GM18517 (cell line): ENCODE measurements around the gene ACOT7.

ENCODE experiments used
- ATAC-seq: cut with Tn5 transposase; IDR thresholded peaks from one replicate; pipeline ENCODE4 v1.9.1; 2021; ENCODE audit warnings: mild to moderate bottlenecking, moderate library complexity; ENCODE audit not compliant: unreplicated experiment

ACOT7 gene

GRCh38 chr1:6273380-6273891 lies 120.1 kb downstream of the ACOT7 start:
- ATAC-seq: no peak

GRCh38 chr1:6272868-6273267 lies 120.7 kb downstream of the ACOT7 start:
- ATAC-seq: no peak

GRCh38 chr1:6272452-6272851 lies 121.1 kb downstream of the ACOT7 start:
- ATAC-seq: no peak

- ATAC-seq: no peak
These were observed 122.0 kb downstream of the ACOT7 start for GRCh38 chr1:6271554-6271953.

DNA sequence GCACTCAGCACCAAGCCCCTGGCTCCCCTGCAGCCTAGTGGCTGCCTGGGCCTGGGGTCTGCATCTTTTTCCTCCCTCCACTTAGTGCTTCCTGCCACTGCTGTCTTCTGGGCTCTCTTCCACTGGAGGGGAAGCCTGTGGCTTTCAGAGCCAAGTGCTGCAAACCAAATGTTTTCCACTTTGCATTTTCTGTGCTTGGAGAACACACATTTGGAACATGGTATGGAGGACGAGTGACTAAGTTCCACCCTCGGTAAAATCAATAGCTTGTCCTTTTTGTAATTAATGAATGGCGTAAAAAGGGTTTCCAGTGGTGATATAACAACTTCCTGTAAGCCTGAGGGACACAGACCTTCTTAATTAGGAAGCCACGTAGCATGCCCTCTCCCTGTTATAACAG lies 122.6 kb downstream of the ACOT7 start:
- ATAC-seq: no peak

DNA sequence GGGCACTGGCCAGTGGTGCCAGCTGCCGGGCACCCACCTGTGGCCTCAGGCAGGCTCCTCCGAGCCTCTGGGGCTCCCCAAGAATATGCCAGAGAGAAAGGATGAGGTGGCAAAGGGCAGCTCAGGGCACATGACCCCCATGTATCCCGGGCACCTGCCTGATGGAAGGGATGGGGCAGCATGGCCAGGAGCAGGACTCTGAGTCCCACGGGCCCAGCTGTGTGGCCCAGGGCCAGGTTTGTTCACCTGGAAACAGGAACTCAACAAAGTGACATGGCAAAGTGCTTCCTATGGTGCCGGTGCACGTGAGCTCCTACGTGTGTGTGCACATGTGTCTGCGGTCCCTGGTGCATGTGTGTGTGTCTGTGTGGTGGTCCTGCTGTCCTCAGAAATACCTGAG lies 123.2 kb downstream of the ACOT7 start:
- no peak for ATAC-seq

DNA sequence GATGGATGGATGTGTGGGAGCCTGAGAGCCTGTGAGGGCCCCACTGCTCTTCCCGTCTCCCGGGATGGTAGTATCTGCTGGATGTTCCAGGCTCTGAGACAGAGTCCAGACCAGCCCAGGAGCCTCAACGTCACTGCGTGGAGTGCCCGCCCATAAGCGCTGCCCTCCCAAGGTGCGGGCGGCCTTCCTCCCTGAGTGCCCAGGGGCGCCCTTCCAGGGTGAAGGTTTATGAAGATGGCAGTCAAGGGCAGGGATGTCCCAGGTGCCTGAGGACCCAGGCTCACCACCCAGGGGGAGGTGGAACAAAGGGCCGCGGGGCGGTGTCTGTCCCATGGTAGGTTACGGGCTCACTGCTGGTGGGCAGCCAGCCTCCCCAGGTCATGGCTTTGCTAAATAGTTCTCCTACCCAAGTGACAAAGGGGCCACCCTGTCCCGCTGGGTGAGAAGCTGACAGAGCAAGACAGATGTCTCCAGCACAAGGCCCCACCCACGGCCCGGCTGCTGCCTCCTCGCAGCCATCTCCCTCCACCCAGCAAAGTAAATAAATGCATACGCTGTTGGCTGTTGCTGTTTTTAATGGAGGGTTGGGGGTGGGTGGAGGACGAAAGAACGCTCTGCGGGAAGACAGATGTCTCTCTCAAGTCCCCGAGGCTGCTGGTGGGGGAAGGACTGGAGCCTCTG lies 123.7 kb downstream of the ACOT7 start:
- no peak for ATAC-seq

DNA sequence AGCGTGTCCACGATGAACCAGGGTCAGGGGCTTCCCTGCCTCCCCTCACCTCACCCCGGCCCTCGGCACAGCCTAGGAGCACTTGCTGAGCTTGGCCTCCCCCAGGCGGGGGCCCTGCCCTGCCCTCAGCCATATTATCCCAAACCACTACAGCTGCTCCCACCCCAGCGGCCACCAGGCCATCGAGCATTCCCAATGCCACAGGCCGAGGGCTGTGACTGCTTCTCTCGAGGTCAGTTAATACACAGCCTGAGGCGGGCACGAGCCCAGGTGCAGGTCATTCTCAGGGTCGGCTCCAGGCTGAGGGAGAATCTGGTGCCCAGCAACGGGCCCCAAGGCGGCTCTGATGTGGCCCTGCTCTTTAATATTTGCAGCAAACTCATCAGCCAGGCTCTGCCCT lies 124.3 kb downstream of the ACOT7 start:
- no peak for ATAC-seq

GRCh38 chr1:6268415-6268814 lies 125.2 kb downstream of the ACOT7 start:
- ATAC-seq: no peak

DNA sequence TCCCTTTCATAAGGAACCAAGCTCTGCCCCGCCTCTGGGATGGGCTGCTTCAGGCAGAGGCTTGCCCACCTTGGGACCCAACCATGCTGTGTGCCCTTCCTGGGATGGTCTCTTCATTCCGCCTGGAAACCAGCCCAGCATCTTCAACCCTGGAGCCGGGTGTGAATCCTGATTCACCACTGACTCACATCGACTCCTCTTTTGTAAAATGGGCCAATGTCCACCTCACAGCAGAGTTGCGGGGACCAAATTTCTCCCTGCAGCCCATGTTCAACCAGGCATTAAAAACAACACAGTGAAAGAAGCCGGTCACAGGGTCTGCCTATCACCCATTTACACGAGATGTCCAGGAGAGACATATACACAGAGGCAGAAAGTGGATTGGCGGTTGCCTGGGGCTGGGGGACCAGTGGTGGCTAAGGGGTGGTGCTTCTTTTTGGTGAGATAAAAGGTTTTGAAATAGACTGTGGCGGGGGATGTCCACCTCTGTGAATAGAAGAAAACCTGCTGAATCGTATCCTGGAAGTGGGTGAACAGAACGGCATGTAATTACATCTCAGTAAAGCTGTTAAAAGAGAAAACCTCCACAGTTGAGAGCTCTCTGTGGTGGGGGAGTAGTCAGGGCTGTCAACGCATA lies 125.8 kb downstream of the ACOT7 start:
- no peak for ATAC-seq

- ATAC-seq: no peak
These were observed 126.9 kb downstream of the ACOT7 start for GRCh38 chr1:6266641-6267040.

- no peak for ATAC-seq
These were observed 128.4 kb downstream of the ACOT7 start for GRCh38 chr1:6265151-6265550.

GRCh38 chr1:6263716-6264115 lies 129.9 kb downstream of the ACOT7 start:
- ATAC-seq: no peak

DNA sequence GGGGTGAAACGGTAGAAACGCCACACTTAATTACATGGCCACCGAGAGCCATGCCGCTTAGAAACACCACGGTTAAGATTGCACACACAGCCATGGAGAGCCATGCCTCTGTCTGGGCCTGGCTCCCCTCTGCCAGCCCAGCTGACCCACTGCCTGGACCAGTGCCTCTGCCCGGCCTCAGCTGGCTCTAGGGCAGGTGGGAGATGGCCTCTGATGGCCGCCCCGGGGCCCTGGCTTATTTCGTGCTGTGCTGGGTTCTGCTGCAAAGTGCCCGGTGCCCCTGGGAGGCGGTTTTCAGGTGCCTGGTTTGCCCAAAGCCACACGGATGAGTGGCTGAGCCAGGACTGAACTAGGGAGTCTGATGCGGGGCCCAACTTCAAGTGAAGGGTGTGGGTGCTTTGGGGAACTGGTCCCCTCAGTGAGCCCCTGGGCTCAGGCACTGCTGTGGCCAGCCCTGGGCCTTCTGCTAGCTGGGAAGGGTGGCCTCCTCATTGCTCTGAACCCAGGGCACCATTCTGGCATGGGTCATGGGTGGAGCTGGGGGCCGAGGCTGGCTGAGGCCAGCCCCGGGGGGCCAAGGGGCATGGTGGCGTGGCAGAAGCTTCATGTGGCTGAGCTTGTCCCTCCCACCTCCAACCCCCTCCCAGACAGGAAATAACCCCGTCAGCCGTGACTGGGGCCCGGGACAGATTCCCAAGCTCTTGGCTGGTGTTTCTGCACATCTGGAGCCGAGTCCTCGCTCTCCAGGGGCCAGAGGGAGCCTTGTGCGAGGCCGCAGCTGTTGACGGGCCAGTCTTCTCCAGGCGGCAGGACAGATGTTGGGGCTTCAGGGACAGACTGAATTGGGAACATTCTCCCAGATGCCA lies 130.8 kb downstream of the ACOT7 start:
- ATAC-seq: no peak

DNA sequence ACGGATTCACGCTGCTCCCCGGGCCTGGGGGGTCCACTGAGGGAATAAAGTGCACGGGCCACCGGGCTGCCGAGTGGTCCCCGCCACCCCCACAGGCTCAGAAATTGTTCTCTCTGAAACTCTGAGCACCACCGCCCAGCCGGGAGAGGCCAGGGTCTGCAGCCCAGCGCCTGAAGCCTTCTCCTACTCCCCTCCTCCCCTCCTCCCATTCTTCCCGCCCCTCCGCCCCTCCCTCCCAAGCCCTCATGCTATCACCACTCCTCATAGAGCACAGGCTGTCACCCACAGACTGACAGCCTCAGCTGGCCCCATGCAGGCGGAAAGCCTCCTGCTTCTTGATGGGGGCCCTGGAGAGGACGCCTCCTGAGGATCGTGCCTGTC lies 132.0 kb downstream of the ACOT7 start:
- no peak for ATAC-seq

DNA sequence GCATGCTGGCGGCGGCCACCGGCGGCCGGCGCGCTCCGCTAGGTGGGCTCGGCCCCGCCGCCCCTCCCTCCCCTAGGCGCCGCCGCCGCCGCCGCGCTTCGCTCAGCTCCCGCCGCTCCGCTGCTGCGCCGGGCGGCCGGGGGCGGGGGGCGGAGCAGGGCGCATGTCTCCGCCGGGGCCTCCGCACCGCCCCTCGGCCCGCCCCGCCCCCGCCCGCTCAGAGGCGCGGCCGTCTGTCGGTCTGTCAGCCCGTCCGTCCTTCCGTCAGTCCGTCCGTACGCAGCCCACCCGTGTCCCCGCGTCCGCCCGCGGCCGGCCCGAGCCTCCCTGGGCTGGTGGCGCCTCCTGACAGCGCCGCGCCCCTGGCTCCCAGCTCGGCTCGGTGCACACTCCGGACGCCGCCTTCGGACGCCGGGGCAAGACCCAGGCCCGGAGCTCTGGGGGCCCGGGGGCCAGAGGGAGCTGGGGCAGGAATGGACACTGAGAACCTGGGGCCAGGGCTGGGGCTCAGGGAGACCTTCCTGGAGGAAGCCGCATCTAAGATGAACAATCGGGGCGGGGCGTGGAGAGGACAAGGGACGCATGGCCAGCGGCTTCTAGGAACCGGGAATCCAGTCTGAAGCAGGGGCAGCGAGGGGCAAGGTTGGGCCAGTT lies 132.5 kb downstream of the ACOT7 start, which contains the start of gene GPR153:
TSS of gene GPR153 (minus strand) at position 138 of the 654 bp plus-strand sequence. CDS start 6,193 bp downstream, outside the sequence.
- ATAC-seq: no peak

- no peak for ATAC-seq
These were observed 133.1 kb downstream of the ACOT7 start for GRCh38 chr1:6260433-6260934.

DNA sequence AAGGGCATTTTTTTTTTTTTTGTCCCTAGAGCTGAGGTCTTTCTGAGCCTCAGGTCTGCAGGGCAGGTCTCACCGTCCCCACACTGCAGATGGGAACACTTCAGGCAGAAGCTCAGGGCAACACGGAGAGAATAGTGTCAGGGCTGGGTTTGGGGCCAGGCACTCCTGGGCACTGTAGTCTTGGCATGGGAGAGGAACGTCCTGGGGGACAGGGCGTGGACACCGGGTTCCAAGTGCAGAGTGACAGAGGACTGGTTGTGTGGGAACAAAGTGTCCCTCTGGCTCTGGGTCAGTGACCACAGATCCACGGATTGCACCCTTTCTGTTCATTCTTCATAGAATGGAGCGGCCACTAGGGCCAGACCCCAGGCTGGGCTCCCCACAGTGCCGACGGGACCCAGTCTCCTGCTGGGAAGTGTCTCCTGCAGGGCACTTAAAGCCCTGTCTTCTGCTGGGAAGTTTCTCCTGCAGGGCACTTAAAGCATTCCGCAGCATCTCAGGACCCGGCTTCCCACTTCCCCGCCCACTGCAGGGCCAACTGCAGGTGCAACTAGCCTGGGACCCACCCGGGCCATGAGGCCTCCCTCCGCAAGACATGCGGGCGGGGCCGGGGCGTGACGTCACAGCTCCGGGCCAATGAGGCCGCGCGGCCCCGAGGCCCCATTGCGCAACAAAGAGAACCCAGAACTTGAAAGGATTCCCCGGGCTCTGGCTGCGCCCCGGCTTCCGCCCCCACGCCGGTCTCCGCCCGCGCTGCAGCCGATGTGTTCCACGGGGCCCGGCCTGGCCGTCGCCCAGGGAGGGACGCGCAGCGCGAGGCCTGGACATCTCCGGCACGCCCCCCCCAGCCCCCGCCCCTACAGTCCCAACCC lies 133.8 kb downstream of the ACOT7 start:
- ATAC-seq: no peak

- no peak for ATAC-seq
These were observed 134.9 kb downstream of the ACOT7 start for GRCh38 chr1:6258675-6259074.

DNA sequence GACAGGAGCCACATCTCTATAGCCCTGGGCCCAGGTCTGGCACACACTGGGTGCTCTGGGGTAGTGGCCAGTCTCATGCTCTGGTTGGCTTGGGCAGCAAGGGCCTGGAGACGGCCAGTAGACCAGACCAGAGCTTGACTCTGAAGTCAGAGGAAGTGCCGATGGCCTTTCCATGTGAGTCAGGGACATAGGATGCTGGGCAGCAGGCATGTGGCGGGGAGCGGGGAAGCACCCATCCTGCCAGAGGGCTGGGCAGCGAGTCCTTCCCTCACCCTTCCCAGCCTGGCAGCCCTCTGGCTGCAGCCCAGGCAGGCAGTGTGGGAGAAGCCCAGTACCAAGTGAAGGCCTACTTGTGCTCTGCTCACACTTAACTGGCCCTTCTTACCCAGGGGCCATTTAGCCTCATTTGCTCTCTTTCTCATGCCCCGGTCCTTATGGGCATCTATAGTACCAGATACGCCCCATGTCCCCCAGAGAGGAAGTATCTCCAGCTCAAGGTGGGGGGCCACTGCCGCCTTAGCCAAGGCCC lies 136.0 kb downstream of the ACOT7 start:
- no peak for ATAC-seq
